LNCAP (cell line): Measurements from ENCODE around the gene GNG7.

ENCODE experiments used
- CTCF ChIP-seq: fragments of 450-650 bp; IDR thresholded peaks from 2 replicates; pipeline ENCODE4 v1.5.1; 2017; ENCODE audit warnings: mild to moderate bottlenecking

Gene GNG7

GRCh38 chr19:2610637-2611482, 91.6 kb downstream of the GNG7 start:
- peak; percentile 95 for TF ChIP-seq CTCF

GRCh38 chr19:2609389-2610116, 92.9 kb downstream of the GNG7 start:
- no peak for TF ChIP-seq CTCF

GRCh38 chr19:2608602-2608922, 93.9 kb downstream of the GNG7 start:
- no peak for TF ChIP-seq CTCF

GRCh38 chr19:2607712-2608601, 94.5 kb downstream of the GNG7 start:
- no peak for TF ChIP-seq CTCF

- no peak for TF ChIP-seq CTCF
Observed at GRCh38 chr19:2604747-2605329, 97.7 kb downstream of the GNG7 start.

- no peak for TF ChIP-seq CTCF
Observed at GRCh38 chr19:2603334-2603733, 99.2 kb downstream of the GNG7 start.
